ENCODE results near the gene KIF5B.
"Not testable (repeated sequence)": the region's sequence is repeated elsewhere in the genome, so short reads cannot be mapped to it uniquely, and the experiment has no call there.

- not testable (repeated sequence) for TF ChIP-seq CTCF (IDR thresholded peaks at IDR 0.05; ENCODE audit: insufficient read depth, low read length); REST (IDR thresholded peaks at IDR 0.05; ENCODE audit: insufficient replicate concordance, low read depth); POLR2AphosphoS5 (IDR thresholded peaks at IDR 0.05; ENCODE audit: low read depth); SPI1 (IDR thresholded peaks at IDR 0.05; ENCODE audit: borderline replicate concordance, low read depth)
Observed at GRCh38 chr10:32067931-32068330, 11.7 kb upstream of the KIF5B start.

Data from HL-60 (cell line).